ENCODE measurements around the gene AK6.

The AK6 gene

DNA sequence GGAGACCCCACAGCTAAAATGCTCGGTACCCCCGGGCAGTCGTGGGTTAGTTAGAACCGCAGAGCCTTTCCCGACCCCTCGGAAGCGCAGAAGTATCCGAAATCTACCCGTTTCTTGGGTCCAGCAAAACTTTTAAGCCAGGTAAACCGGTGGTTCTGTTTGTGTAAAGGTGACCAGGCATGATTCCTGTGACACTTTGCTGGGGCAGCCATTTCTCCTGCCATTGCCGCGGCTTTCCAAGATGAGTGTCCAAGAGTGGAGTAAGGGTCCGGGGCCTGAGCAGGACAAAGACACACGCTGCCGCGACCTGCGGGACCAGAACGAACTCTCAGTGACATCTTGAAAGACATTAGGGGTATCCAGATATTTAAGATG lies 46.3 kb upstream of the AK6 start:
- TF ChIP-seq TAF1 (IDR thresholded peaks at IDR 0.05; ENCODE audit: borderline replicate concordance, insufficient read depth, low read length) (no peak), REST (IDR thresholded peaks at IDR 0.05; ENCODE audit: insufficient read depth in 1 of 2, low read depth in 2 of 2, low read length in 2 of 2) (no peak), SIN3A (IDR thresholded peaks at IDR 0.05; ENCODE audit: borderline replicate concordance, insufficient read depth, low read length) (no peak), POLR2AphosphoS5 (IDR thresholded peaks at IDR 0.05; ENCODE audit: low read depth, low read length) (no peak), FOXP2 (optimal IDR thresholded peaks at IDR 0.05; ENCODE audit: borderline replicate concordance, extremely low read depth, extremely low read length, insufficient read depth) (no peak)

DNA sequence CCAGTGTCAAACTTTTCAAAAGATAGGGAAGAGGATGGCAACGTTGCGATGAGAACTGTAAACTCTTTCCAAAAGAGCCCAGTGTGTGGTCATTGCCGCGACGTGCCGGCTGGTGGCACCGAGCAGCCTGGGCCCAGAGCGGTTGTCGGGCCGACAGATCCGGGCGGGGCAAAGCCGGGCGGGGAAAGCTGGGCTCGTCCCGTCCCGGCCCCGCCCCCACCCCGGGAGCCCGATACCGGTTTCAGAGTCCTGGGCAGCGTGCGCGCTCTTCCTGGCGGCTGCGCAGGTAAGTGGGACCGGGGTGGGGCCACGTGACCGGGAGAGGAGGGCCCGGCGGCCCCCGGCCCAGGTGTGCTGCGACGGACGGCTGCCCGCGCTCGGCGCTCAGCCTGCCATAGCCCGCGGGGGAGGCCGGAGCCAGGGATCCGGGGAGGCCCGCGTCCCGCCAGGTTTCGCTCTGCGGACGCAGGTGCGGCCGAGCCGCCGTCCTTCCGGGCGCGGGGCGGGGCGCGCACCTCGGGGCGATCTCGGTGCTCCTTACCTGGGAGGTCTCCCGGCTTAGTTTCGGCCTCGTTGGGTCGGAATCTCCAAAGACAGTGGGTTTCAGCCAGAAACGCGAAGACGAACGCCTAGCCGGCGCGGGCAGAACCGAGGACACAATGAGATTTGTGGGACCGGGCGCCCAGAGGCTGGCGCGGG lies 45.7 kb upstream of the AK6 start, which contains the start of gene MARVELD2:
Gene MARVELD2, plus strand, starts transcription at position 232 of the 699 bp plus-strand sequence. CDS start 4,270 bp downstream, outside the sequence.
- TF ChIP-seq SIN3A (IDR thresholded peaks at IDR 0.05; ENCODE audit: borderline replicate concordance, insufficient read depth, low read length) (no peak), TAF1 (IDR thresholded peaks at IDR 0.05; ENCODE audit: borderline replicate concordance, insufficient read depth, low read length) (no peak), REST (IDR thresholded peaks at IDR 0.05; ENCODE audit: insufficient read depth in 1 of 2, low read depth in 2 of 2, low read length in 2 of 2) (no peak), FOXP2 (optimal IDR thresholded peaks at IDR 0.05; ENCODE audit: borderline replicate concordance, extremely low read depth, extremely low read length, insufficient read depth) (no peak), POLR2AphosphoS5 (IDR thresholded peaks at IDR 0.05; ENCODE audit: low read depth, low read length) (no peak)

- TF ChIP-seq REST (IDR thresholded peaks at IDR 0.05; ENCODE audit: insufficient read depth in 1 of 2, low read depth in 2 of 2, low read length in 2 of 2) (no peak), SIN3A (IDR thresholded peaks at IDR 0.05; ENCODE audit: borderline replicate concordance, insufficient read depth, low read length) (no peak), FOXP2 (optimal IDR thresholded peaks at IDR 0.05; ENCODE audit: borderline replicate concordance, extremely low read depth, extremely low read length, insufficient read depth) (no peak), POLR2AphosphoS5 (IDR thresholded peaks at IDR 0.05; ENCODE audit: low read depth, low read length) (no peak), TAF1 (IDR thresholded peaks at IDR 0.05; ENCODE audit: borderline replicate concordance, insufficient read depth, low read length) (no peak)
Observed at GRCh38 chr5:69404659-69405330, 35.5 kb upstream of the AK6 start.

DNA sequence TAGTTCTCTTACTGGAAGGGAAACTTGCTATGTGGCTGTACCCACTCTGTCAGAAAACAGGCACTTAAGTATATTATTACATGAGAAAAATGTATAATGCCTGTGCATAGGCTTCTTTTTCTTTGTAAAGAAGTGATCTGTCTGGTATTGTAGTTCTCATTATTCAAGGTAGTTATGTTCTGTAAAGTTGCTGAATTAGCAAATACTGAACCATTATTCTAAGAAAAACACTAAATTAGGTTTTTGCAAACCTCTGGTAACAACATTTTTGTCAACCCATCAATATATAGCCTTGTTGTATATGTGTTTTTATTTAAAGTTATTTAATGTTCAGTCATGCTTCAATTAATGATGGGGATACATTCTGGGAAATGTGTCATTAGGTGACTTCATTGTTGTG lies 9.1 kb upstream of the AK6 start:
- no peak for TF ChIP-seq FOXP2 (optimal IDR thresholded peaks at IDR 0.05; ENCODE audit: borderline replicate concordance, extremely low read depth, extremely low read length, insufficient read depth)
- TF ChIP-seq POLR2AphosphoS5 (IDR thresholded peaks at IDR 0.05; ENCODE audit: low read depth, low read length) = no peak
- no peak for TF ChIP-seq TAF1 (IDR thresholded peaks at IDR 0.05; ENCODE audit: borderline replicate concordance, insufficient read depth, low read length)
- TF ChIP-seq SIN3A (IDR thresholded peaks at IDR 0.05; ENCODE audit: borderline replicate concordance, insufficient read depth, low read length) = no peak
- no peak for TF ChIP-seq REST (IDR thresholded peaks at IDR 0.05; ENCODE audit: insufficient read depth in 1 of 2, low read depth in 2 of 2, low read length in 2 of 2)

Data from PFSK-1 (cell line).